GM18502 (cell line): ENCODE results near the gene ZMYM1.
"Not testable (repeated sequence)": the region's sequence is repeated elsewhere in the genome, so short reads cannot be mapped to it uniquely, and the experiment has no call there.

Source experiments
- ATAC-seq: cut with Tn5 transposase; IDR thresholded peaks from one replicate; pipeline ENCODE4 v1.9.1; 2021; ENCODE audit warnings: mild to moderate bottlenecking; ENCODE audit not compliant: unreplicated experiment, poor library complexity

ZMYM1 gene

GRCh38 chr1:35079003-35079930, at the start of gene ZMYM1:
Gene ZMYM1, plus strand, starts transcription at chr1:35079385. Its CDS starts 14,603 bp downstream, at chr1:35093988.
- ATAC-seq: peak; percentile 92

- ATAC-seq: no peak
These were observed 49.4 kb upstream of the ZMYM1 start for GRCh38 chr1:35029761-35030160.

GRCh38 chr1:35030338-35030737, 48.8 kb upstream of the ZMYM1 start:
- no peak for ATAC-seq

- no peak for ATAC-seq
These were observed 48.3 kb upstream of the ZMYM1 start for GRCh38 chr1:35030756-35031446.

- ATAC-seq: no peak
These were observed 46.8 kb upstream of the ZMYM1 start for GRCh38 chr1:35032384-35032739.

- ATAC-seq: no peak
These were observed 45.8 kb upstream of the ZMYM1 start for GRCh38 chr1:35033346-35033745.

GRCh38 chr1:35036621-35037020, 42.6 kb upstream of the ZMYM1 start:
- no peak for ATAC-seq

GRCh38 chr1:35037206-35037605, 42.0 kb upstream of the ZMYM1 start:
- no peak for ATAC-seq

- no peak for ATAC-seq
These were observed 40.5 kb upstream of the ZMYM1 start for GRCh38 chr1:35038723-35039122.

GRCh38 chr1:35043498-35043897, 35.7 kb upstream of the ZMYM1 start:
- ATAC-seq: no peak

- ATAC-seq: no peak
These were observed 34.8 kb upstream of the ZMYM1 start for GRCh38 chr1:35044431-35044830.

GRCh38 chr1:35046730-35047129, 32.5 kb upstream of the ZMYM1 start:
- no peak for ATAC-seq

- no peak for ATAC-seq
These were observed 31.9 kb upstream of the ZMYM1 start for GRCh38 chr1:35047188-35047858.

GRCh38 chr1:35049116-35049515, 30.1 kb upstream of the ZMYM1 start:
- no peak for ATAC-seq

GRCh38 chr1:35053433-35053832, 25.8 kb upstream of the ZMYM1 start:
- ATAC-seq: no peak

GRCh38 chr1:35054282-35054681, 24.9 kb upstream of the ZMYM1 start:
- ATAC-seq: not testable (repeated sequence)

- not testable (repeated sequence) for ATAC-seq
These were observed 20.9 kb upstream of the ZMYM1 start for GRCh38 chr1:35058321-35058720.

- no peak for ATAC-seq
These were observed 20.2 kb upstream of the ZMYM1 start for GRCh38 chr1:35058988-35059387.

- no peak for ATAC-seq
These were observed 16.5 kb upstream of the ZMYM1 start for GRCh38 chr1:35062518-35063196.

GRCh38 chr1:35064265-35064664, 14.9 kb upstream of the ZMYM1 start:
- ATAC-seq: no peak
